ENCODE results near the gene TCL1A.

DNA sequence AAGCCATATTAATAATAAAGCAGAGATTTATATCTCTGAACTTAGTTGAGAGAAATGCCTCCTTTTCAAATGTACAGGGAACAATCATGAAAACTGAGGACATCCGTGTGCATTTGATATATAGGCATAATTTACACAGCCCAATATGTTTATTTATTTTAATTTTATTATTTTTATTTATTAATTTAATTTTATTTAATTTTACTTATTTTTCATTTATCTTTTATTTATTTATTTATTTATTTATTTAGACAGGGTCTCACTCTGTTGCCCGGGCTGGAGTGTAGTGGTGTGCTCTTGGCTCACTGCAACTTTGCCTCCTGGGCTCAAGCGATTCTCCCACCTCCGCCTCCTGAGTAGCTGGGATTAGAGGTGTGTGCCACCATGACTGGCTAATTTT is 8.4 kb downstream of the TCL1A start:
- no peak for TF ChIP-seq YY1 (IDR thresholded peaks at IDR 0.05; ENCODE audit: low read depth)
- no peak for TF ChIP-seq CREB1 (IDR thresholded peaks at IDR 0.05; ENCODE audit: low read depth)
- TF ChIP-seq, protein P1, sequence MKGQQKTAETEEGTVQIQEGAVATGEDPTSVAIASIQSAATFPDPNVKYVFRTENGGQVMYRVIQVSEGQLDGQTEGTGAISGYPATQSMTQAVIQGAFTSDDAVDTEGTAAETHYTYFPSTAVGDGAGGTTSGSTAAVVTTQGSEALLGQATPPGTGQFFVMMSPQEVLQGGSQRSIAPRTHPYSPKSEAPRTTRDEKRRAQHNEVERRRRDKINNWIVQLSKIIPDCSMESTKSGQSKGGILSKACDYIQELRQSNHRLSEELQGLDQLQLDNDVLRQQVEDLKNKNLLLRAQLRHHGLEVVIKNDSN (IDR thresholded peaks at IDR 0.05) = no peak
- no peak for TF ChIP-seq RAD21 (IDR thresholded peaks at IDR 0.05; ENCODE audit: low read depth)
- TF ChIP-seq EGR1 (IDR thresholded peaks at IDR 0.05) = no peak
- TF ChIP-seq TCF12 (IDR thresholded peaks at IDR 0.05; ENCODE audit: low read depth) = no peak
- TF ChIP-seq ZBTB7A (IDR thresholded peaks at IDR 0.05; ENCODE audit: low read depth) = no peak
